HepG2 (cell line): ENCODE data around the gene TIMM17B. TPM values are rescaled to one million over a fixed set of nuclear protein-coding genes. Genes with fewer than 3 reads are reported as not detected.
A peak's percentile ranks its signal among the peaks of the same experiment; 100 is the strongest.

ENCODE experiments used
- CREM ChIP-seq, 2 experiments: sonication (generic) in 1 of 2; formaldehyde crosslinking in 1 of 2; IDR thresholded peaks; 2 replicates each; pipeline versions ENCODE4 v1.4.0 to v1.6.1; 2016 to 2020; ENCODE audit warnings: antibody characterized with exemption in 1 of 2, mild to moderate bottlenecking in 1 of 2, missing genetic modification reagents in 1 of 2
- DRAP1 ChIP-seq: IDR thresholded peaks from 2 replicates; pipeline ENCODE4 v1.6.1; 2016; ENCODE audit warnings: missing genetic modification reagents, missing compliant biosample characterization
- PHF21A ChIP-seq: sonication (generic); formaldehyde crosslinking; IDR thresholded peaks from 2 replicates; pipeline ENCODE4 v1.5.0; 2020; ENCODE audit warnings: mild to moderate bottlenecking, missing genetic modification reagents
- POLR2AphosphoS5 ChIP-seq: IDR thresholded peaks from 2 replicates; pipeline ENCODE4 v1.6.1; 2012; ENCODE audit warnings: low read depth, low read length
- SNAPC4 ChIP-seq: sonication (generic); formaldehyde crosslinking; IDR thresholded peaks from 2 replicates; pipeline ENCODE4 v1.4.0; 2020; ENCODE audit warnings: mild to moderate bottlenecking, missing genetic modification reagents
- TFE3 ChIP-seq: IDR thresholded peaks from 2 replicates; pipeline ENCODE4 v1.6.1; 2016
- ZNF784 ChIP-seq: sonication (generic); formaldehyde crosslinking; IDR thresholded peaks from 2 replicates; pipeline ENCODE4 v1.5.1; 2020; ENCODE audit warnings: missing genetic modification reagents, mild to moderate bottlenecking, borderline replicate concordance
- ZNF883 ChIP-seq: sonication (generic); formaldehyde crosslinking; IDR thresholded peaks from 2 replicates; pipeline ENCODE4 v1.5.1; 2020; ENCODE audit warnings: mild to moderate bottlenecking, missing genetic modification reagents; ENCODE audit errors: not compliant biosample characterization
- polyA plus RNA-seq, 8 experiments: library from polyadenylated mRNA; depleted of rRNA in 3 of 8; stranded (reverse) in 7 of 8; unstranded in 1 of 8; fragments of >200 nt; fragmentation: Illumina TruSeq in 4 of 8; extraction: Trizol in 4 of 8; gene quantifications; 2 replicates each; pipeline versions ENCODE4 v1.2.1 to v1.2.3, GENCODE V29; 2011 to 2016; ENCODE audit warnings: low read depth in 4 of 8, missing spikeins in 1 of 8, mixed read lengths in 1 of 8; ENCODE audit not compliant: insufficient read depth in 1 of 8
- total RNA-seq, 5 experiments: library from RNA; depleted of rRNA; stranded (reverse); fragments of >200 nt; fragmentation: Illumina TruSeq; extraction: Trizol; gene quantifications; 2 replicates each; pipeline ENCODE4 v1.2.3, GENCODE V29; 2016; ENCODE audit warnings: low read depth in 1 of 5
- TF ChIP-seq, protein P1 (sequence below): sonication (generic); formaldehyde crosslinking; IDR thresholded peaks from 2 replicates; pipeline ENCODE4 v1.8.0; 2022; ENCODE audit warnings: missing genetic modification reagents, low read depth, mild to moderate bottlenecking, borderline replicate concordance

The TIMM17B gene
- total and polyA plus RNA-seq, 2 of the 13 experiments (the other 11 are each of a cell fraction or from before 2014, with no cell fraction given), result 56.0 to 72.5 TPM

DNA sequence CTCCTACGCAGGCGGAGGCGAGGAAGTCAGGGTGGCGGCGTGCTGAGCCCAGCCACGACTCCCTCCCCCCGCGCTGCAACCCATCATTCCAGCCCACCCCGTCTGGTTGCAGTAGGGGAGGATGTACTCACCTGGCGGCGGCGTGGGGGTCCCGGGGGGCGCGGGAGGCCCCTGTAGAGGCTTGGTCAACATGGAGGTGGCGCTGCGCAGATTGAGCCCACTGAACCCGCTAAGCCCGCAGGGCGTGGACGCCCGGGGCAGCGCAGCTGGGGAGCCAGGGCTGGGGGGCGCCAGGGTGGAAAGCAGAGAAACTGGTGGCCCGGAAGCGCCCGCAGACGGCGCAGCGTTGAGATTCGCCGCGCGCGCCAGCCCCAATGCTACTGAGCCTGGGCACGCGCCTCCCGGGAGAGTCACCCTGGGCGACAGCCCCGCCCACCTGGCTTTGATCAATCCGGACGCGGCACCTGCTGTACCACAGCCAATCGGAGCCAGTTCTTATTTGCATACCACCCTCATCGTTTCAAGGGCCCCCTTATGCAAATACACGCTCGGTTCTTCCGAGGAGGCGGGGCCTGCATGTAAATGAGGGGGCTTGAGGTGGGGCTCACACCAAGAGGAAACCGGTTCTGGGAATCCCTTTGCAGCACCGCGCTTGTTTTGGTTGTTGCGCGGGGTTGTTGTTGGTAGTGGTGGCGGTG, 21.2 kb upstream of the TIMM17B start, which contains the start of gene PIM2 (continued):
- TF ChIP-seq SNAPC4 (CRISPR knock-in tag) (peak; percentile 86), CREM (IDR thresholded peaks at IDR 0.05) (peak; percentile 25; the same call in 1 of the 2 replicates), CREM (CRISPR knock-in tag; IDR thresholded peaks at IDR 0.05) (no peak), ZNF784 (CRISPR knock-in tag) (0 out of 2 replicates have a peak, but pooled peaks have one; percentile 25), TFE3 (CRISPR knock-in tag) (peak; percentile 53), ZNF883 (CRISPR knock-in tag) (peak; percentile 35), POLR2AphosphoS5 (peak; percentile 90), DRAP1 (CRISPR knock-in tag) (peak; percentile 98), PHF21A (peak; percentile 38; the same call in 1 of the 2 replicates)
- TF ChIP-seq, protein P1, sequence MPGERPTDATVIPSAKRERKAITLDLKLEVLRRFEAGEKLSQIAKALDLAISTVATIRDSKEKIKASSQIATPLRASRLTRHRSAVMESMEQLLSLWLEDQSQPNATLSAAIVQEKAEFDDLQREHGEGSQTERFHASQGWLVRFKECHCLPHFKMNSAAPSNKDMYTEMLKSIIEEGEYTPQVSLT (CRISPR knock-in tag), result no peak
